HG02678 (cell line): ENCODE data around the gene EIF2B2.

Experiments used
- ATAC-seq: cut with Tn5 transposase; IDR thresholded peaks from one replicate; pipeline ENCODE4 v1.9.1; 2021; ENCODE audit warnings: mild to moderate bottlenecking, moderate library complexity; ENCODE audit not compliant: unreplicated experiment

Gene EIF2B2

GRCh38 chr14:75041613-75042012 lies 38.9 kb downstream of the EIF2B2 start:
- ATAC-seq = no peak

DNA sequence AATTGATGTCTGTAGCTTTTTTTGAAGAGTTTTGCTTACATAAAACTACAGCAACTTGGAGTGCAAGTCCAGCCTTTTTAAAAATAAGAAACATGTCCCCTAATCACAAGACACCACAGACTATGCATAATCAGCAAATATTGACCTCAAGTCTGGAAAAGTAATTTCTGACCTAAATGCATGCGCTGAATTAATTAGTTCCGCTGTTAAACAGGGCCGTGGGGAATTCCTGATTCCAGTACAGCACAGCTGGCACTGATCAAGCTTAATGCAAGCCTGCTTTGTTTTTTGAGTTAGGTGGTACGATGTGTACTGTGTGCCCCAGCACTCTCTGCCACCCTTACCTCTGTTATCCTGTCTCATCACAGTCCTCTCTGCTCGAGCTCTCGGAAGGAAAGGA lies 39.3 kb downstream of the EIF2B2 start:
- ATAC-seq = no peak

DNA sequence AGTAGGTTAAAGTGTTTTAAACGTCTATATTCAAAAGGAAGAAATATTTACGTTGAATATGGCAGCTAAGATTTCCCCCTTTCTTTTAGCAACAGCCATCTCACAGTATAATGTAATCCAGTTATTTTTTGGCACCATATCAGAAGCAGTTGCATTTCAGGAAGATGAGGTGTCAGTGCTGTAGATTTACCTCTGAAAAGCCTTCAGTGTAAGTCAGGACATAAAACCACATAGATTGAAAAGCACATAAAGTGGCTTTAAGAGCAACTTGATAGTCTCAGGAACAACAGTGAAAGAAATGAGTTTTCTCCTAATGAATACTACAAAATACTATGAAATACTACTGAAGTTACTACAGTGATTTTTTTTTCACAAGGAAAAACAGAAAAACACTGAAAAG lies 41.6 kb downstream of the EIF2B2 start:
- ATAC-seq = no peak

- ATAC-seq = no peak
These were observed 42.0 kb downstream of the EIF2B2 start for GRCh38 chr14:75044752-75045151.

DNA sequence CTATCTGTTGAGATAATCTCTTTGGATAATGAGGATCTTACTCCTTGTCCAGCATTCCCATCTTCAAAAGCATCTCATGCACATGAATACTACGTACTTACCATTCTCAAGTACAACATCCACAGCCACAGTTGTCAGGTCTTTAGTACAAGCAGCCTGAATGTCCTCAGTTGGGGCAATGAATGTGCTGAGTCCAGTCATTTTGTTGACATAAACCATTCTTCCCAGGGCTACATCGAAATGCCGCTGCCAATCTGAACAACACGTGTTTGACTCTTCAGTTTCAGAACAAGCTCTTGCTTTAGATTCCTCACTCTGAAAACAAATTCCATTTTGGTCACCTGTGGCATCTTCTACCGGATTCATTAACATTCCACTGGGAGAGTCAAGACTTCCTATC lies 43.6 kb downstream of the EIF2B2 start:
- ATAC-seq = no peak

GRCh38 chr14:75046899-75047298 lies 44.2 kb downstream of the EIF2B2 start:
- no peak for ATAC-seq

- ATAC-seq = no peak
These were observed 44.8 kb downstream of the EIF2B2 start for GRCh38 chr14:75047506-75047905.

GRCh38 chr14:75048101-75048500 lies 45.4 kb downstream of the EIF2B2 start:
- ATAC-seq = no peak

DNA sequence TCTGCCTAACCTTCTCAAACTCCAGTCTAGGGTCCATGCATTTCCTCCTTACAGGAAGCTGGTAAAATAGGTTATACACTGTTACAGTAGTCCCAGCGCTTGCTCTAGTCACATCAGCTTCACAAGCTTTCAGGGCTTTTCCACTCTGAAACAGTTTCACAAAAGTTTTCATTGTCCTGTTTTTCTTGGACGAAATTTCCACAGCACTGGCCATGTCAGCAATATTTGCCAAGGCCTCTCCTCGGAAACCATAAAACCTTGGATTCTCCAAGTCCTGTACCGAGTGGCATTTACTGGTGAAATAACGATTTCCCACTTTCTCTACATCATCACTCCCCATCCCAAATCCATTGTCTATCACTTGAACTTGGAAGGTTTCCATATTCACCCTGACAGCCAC lies 46.4 kb downstream of the EIF2B2 start:
- ATAC-seq = no peak

- no peak for ATAC-seq
These were observed 47.0 kb downstream of the EIF2B2 start for GRCh38 chr14:75049731-75050201.

- ATAC-seq = peak; percentile 71
These were observed 48.3 kb downstream of the EIF2B2 start, which contains the start of gene MLH3 for GRCh38 chr14:75050852-75051555. TSS of gene MLH3 (minus strand) at chr14:75051467. CDS start at chr14:75049655, 1,812 bp downstream.

- ATAC-seq = no peak
These were observed 48.8 kb downstream of the EIF2B2 start for GRCh38 chr14:75051556-75051899.

DNA sequence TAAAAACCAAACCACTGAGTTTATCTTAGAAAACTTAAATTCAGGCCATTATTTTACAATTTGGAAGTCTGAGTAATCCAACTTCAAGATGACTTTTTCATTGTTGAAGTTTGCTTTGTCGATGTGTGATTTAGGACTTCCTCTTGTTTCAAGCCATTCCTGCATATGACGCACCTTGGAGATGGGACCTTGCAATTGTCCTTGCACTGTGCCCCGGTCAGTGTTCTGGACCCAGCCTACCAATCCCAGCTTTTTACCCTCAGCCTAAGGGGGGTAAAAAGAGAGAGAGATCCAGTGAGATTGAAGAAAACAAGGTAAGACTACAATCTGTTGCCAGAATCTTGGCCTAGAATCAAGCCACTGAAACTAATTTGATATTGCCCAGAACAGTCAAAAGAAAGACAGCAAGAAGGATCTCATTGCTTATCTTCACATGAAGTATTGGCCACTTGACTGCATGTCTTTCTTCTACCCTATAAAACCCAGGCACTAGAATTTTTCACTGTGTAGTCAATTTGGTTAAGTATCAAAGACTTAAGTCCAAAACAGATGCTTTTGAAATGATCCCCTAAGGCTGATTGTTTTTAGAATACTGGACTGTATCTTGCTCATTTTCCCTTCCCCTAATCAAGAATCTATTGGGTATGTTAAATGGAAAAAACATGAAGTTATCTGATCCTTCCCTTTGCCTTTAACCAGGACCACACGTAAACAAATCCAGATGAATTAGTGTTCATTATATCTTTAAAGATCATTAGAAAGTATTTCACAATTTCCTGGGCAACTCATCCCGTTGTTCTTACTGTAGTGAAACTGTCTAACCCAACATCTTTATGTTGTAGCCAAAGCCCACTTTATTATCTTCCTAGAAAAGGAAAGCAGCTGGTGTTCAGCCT lies 50.9 kb downstream of the EIF2B2 start:
- no peak for ATAC-seq

GRCh38 chr14:75054421-75054820 lies 51.7 kb downstream of the EIF2B2 start:
- no peak for ATAC-seq

- no peak for ATAC-seq
These were observed 56.9 kb downstream of the EIF2B2 start for GRCh38 chr14:75059642-75060041.

DNA sequence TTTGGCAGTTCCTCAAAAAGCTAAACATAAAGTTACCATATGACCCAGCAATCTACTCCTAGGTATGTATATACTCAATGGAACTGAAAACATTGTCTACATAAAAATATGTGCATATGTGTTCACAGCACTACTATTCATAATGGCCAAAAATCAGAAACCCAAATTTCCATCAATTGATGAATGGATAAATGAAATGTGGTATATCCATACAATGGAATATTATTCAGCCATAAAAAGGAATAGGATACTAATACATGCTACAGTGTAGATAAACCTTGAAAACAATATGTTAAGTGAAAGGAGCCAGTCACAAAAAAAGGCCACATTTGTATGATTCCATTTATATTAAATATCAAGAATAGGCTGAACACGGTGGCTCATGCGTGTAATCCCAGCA lies 57.7 kb downstream of the EIF2B2 start:
- ATAC-seq = no peak
